Naive B cell (primary cell): Measurements from ENCODE around the gene MICAL3. TPM values are rescaled to one million over a fixed set of nuclear protein-coding genes. Genes with fewer than 3 reads are reported as not detected.

Experiments
- ATAC-seq, 2 donors: fragments of 150-1000 bp; cut with Tn5 transposase; 2 replicates each; pipeline ENCODE4 v1.10.0; 2021; ENCODE audit warnings: low read depth in 2 of 2, mild to moderate bottlenecking in 2 of 2, moderate library complexity in 2 of 2
- DNase-seq: peaks from one replicate; pipeline ENCODE4 v3.0.0; 2022
- H3K27ac Mint-ChIP-seq, 6 donors: one replicate each; pipeline ENCODE4 v1.8.0; 2020 to 2022; ENCODE audit warnings: mild to moderate bottlenecking in 6 of 6, mixed read lengths in 6 of 6, moderate library complexity in 5 of 6, inconsistent platforms in 2 of 6
- H3K27me3 Mint-ChIP-seq, 3 donors: one replicate each; pipeline ENCODE4 v1.8.0; 2021 to 2022; ENCODE audit warnings: mixed read lengths in 3 of 3, mild to moderate bottlenecking in 1 of 3
- H3K36me3 Mint-ChIP-seq, 2 donors: one replicate each; pipeline ENCODE4 v1.8.0; 2020 to 2022; ENCODE audit warnings: mixed read lengths in 2 of 2, inconsistent platforms in 1 of 2, mild to moderate bottlenecking in 1 of 2
- H3K4me1 Mint-ChIP-seq, 3 donors: one replicate each; pipeline ENCODE4 v1.8.0; 2020 to 2022; ENCODE audit warnings: mixed read lengths in 3 of 3, inconsistent platforms in 1 of 3, mild to moderate bottlenecking in 1 of 3, moderate library complexity in 1 of 3
- H3K4me3 Mint-ChIP-seq, 8 donors: one replicate each; pipeline ENCODE4 v1.8.0; 2020 to 2022; ENCODE audit warnings: mild to moderate bottlenecking in 8 of 8, mixed read lengths in 8 of 8, moderate library complexity in 8 of 8, inconsistent platforms in 2 of 8
- H3K9me3 Mint-ChIP-seq, 7 donors: one replicate each; pipeline ENCODE4 v1.8.0; 2020 to 2022; ENCODE audit warnings: mixed read lengths in 7 of 7, mild to moderate bottlenecking in 5 of 7, inconsistent platforms in 2 of 7, moderate library complexity in 1 of 7
- polyA plus RNA-seq, 6 donors: library from polyadenylated mRNA; unstranded; fragments of 300-500 nt; fragmentation: Illumina TruSeq; gene quantifications; one replicate each; pipeline ENCODE4 v1.2.3, GENCODE V29; 2021; ENCODE audit warnings: low read depth in 6 of 6

MICAL3 gene
- polyA plus RNA-seq, 6 donors from 2014 or later, result 10.9 to 28.0 (median 15.6) TPM

DNA sequence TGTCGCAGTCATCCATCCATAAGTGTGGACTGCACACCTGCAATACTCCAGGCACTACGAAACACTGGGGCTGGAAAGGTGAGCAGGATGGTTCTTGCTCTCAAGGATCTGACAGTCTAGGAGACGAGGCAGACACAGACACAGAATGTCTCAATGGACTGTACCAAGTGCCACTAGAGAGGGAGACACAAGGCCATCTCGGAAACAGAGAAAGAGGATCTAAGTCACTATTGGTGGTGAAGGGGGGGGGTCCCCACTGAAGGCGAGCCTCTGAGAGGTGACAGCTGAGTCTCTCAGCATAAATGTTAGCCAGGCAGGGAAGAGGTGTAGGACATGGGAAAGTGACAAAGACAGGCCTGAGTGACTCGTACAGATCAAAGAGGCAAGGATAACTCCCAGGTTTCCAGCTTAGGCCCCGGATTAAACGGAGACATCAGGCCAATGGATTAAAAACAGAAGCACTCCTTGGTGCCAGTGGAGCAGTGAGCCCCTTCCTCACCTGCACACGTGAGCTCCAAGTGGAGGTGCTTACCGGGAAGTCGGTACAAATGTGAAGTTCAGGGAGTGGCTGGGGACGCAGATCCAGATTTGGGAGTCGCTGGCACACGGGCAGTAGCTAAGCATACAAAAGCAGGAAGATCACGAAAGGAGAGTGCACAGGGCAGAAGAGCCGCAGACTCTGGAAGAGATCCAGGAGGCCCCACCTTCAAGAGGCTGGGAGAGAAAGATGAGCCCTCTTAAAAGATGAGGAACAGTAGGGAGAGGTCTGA is 117.2 kb downstream of the MICAL3 start:
- peak overlapping the region in 3 of 6 donors; percentile 10 to 93 (median 67) for H3K27ac Mint-ChIP-seq
- no peak overlapping the region for H3K4me3 Mint-ChIP-seq
- peaks cover 0 to 5% of the 10 kb centered on the region in 2 donors for H3K36me3 Mint-ChIP-seq
- no peak for ATAC-seq
- no peaks in the 10 kb centered on the region for H3K9me3 Mint-ChIP-seq
- H3K4me1 Mint-ChIP-seq, result peaks cover 29 to 49% (median 41%) of the 10 kb centered on the region in 3 donors
- H3K27me3 Mint-ChIP-seq, result no peaks in the 10 kb centered on the region
- no peak for DNase-seq

DNA sequence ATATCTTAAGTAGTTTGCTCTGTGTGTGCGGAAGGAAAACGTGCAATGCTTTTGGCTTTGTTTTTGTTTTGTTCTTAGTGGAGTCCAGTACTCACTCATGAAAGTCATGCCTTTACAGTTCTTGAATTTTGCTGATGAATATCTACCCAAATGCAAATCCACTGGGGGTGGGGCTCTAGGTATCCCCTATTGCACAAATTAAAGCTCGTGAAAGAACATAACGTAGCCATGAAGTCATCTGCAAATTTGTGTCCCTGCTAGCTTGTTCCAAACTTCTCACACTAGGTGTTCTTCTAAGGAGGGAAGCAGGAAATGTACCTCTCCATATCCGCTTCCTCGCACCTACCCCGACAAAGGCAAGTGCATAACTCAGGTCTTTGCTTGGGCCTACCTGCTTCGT is 118.9 kb downstream of the MICAL3 start:
- DNase-seq, result no peak
- Mint-ChIP-seq H3K4me3 (no peak overlapping the region), H3K27ac (peak overlapping the region in 1 of 6 donors; percentile 72), H3K27me3 (no peaks in the 10 kb centered on the region), H3K4me1 (peaks cover 21 to 35% (median 24%) of the 10 kb centered on the region in 3 donors), H3K9me3 (no peaks in the 10 kb centered on the region), H3K36me3 (peaks cover 5 to 6% of the 10 kb centered on the region in 2 donors)
- no peak for ATAC-seq

DNA sequence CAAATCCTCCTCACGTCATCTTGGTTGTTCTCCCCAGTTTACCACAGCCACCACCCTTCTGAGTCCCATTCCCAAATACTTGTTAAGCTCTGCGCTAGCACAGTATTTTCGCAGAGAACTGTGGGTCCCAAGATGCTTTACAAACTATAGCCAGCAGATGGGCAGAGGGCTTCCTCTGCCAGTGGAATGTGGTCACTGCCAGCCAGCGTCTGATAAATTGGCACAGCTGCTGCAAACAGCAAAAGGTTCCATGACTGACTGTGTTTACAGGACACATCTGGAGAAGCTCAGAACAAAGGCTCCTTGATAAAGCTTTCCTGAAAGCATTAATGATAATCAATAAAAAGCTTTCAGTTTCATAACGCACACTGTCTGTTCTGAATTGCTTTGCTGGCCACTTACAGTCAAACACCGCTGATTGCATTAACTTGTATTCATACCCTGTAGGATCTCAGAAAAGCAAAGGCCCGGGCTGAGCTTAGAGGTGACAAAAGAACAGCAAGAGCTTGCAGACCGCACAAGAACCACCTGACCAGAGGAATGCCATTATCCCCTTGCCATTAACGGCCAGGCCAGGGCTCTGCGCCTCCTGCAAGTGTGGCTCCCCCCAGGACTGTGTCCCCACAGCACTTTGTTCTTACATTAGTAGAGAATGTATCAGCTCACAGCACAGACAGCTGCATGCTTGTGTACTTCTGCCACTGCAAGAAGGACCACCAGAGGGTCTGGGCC is 120.6 kb downstream of the MICAL3 start:
- Mint-ChIP-seq H3K36me3 (peaks cover 17 to 20% of the 10 kb centered on the region in 2 donors), H3K27ac (peak overlapping the region in 2 of 6 donors; percentile 26 to 54), H3K27me3 (no peaks in the 10 kb centered on the region), H3K9me3 (no peaks in the 10 kb centered on the region), H3K4me1 (peaks cover 18 to 29% (median 23%) of the 10 kb centered on the region in 3 donors), H3K4me3 (no peak overlapping the region)
- ATAC-seq (no peak), DNase-seq (no peak)

DNA sequence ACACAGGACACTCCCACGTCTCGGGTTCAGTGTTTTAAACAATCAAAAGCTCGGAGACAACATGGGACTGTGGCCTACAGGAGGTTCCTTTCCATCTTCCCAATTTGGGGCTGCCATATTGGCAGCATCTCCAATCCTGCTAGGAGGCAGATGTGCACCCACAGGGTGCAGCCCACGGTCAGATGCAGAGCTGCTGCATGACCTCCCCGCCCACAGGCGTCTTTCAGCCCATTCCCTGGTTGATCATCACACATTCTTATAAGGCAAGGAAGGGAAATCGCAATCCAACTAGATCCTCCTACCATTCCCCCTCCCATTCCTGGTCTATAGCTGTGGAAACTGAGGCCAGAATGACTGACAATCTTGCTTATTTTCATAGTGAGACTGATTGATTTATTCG is 121.4 kb downstream of the MICAL3 start:
- H3K9me3 Mint-ChIP-seq, result no peaks in the 10 kb centered on the region
- H3K4me3 Mint-ChIP-seq, result no peak overlapping the region
- peak overlapping the region in 1 of 6 donors; percentile 72 for H3K27ac Mint-ChIP-seq
- no peak for ATAC-seq
- peaks cover 18 to 31% (median 19%) of the 10 kb centered on the region in 3 donors for H3K4me1 Mint-ChIP-seq
- DNase-seq, result no peak
- H3K27me3 Mint-ChIP-seq, result no peaks in the 10 kb centered on the region
- peaks cover 19 to 22% of the 10 kb centered on the region in 2 donors for H3K36me3 Mint-ChIP-seq

DNA sequence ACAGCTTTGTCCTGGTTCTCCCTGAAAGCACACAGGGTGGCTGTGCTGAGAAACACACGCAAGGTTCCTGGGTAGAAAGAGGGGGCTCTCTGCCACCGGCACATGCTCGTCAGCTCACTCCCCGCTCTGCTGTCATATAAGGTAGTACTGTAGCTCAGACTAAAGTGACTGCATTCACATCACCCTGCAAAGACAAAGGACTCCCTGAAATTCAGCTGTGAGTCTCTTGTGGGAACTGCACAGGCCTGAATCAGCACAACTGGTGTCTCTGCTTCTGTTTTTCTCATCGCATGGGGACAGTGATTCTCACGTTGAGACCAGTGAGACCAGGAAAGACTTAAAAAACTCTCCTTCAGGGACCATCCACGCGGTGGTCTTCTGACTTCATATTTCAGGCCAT is 126.0 kb downstream of the MICAL3 start:
- DNase-seq (no peak), ATAC-seq (no peak)
- H3K4me1 Mint-ChIP-seq, result peaks cover 7 to 12% (median 7%) of the 10 kb centered on the region in 3 donors
- peaks cover 25 to 29% of the 10 kb centered on the region in 2 donors for H3K36me3 Mint-ChIP-seq
- H3K27me3 Mint-ChIP-seq, result no peaks in the 10 kb centered on the region
- H3K9me3 Mint-ChIP-seq, result no peaks in the 10 kb centered on the region
- H3K27ac Mint-ChIP-seq, result peak overlapping the region in 2 of 6 donors; percentile 67 to 91
- H3K4me3 Mint-ChIP-seq, result no peak overlapping the region

DNA sequence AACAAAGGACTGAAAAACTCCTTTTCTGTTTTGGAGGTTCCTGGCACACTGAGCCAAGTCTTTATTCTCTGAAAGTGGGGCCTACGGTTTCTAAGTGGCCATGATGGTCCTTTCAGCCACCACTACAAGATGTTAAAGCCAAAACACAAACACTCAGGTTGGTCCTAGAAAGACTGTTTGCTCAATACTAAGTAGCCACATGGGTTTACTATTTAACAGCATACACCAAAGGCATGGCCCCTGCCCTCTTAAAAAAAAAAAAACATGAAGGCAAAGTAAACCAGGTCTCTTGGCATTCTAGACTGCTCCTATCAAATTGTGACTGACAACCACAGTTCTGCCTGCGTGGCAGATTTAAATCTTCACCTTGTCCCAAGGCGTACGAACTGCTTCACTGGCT is 126.5 kb downstream of the MICAL3 start:
- H3K27ac Mint-ChIP-seq, result peak overlapping the region in 1 of 6 donors; percentile 10
- no peak overlapping the region for H3K4me3 Mint-ChIP-seq
- no peak for ATAC-seq
- peaks cover 7 to 10% (median 8%) of the 10 kb centered on the region in 3 donors for H3K4me1 Mint-ChIP-seq
- no peak for DNase-seq
- H3K9me3 Mint-ChIP-seq, result no peaks in the 10 kb centered on the region
- H3K27me3 Mint-ChIP-seq, result no peaks in the 10 kb centered on the region
- peaks cover 25 to 34% of the 10 kb centered on the region in 2 donors for H3K36me3 Mint-ChIP-seq

DNA sequence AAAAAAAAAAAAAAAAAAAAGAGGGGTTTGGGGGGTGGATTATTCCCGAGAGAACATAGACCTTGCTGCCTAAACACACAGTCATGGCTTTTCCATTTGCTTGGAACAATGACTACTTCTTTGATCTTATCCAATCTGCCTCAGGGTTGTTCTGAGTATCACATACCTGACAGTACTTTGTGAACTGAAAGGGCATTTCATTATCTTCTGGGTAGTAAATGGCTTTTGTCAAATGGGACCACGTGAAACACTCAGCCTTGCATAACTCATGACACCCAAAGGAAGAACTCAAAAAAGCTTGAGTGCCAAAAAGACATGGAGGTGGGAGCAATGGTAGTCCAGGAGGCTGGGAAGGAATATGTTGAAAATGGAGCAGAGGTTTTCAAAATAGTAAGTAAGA is 126.9 kb downstream of the MICAL3 start:
- Mint-ChIP-seq H3K4me3 (no peak overlapping the region), H3K27me3 (no peaks in the 10 kb centered on the region), H3K27ac (peak overlapping the region in 3 of 6 donors; percentile 6 to 58 (median 56)), H3K4me1 (peaks cover 6 to 12% (median 9%) of the 10 kb centered on the region in 3 donors), H3K36me3 (peaks cover 25 to 38% of the 10 kb centered on the region in 2 donors), H3K9me3 (no peaks in the 10 kb centered on the region)
- no peak for ATAC-seq
- DNase-seq, result no peak

DNA sequence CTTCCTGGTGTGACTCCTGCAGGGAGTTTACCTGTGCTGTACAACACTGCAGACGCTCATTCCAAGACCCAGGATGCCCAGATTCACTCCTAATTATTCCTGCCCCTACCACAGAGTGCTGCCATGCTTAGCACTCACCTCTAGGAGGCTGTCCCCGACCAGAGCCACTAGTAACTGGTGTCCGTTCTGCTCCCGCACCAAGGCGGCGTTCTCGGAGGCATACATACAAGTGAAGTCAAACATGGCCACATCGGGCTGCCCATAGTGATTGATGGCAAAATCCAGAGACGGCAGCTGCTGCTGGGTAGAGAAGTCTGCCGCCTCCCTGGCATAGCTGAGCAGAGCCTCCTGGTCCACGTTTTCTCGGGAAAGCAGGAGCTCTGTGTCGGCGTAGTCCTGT is 127.8 kb downstream of the MICAL3 start:
- H3K36me3 Mint-ChIP-seq, result peaks cover 25 to 39% of the 10 kb centered on the region in 2 donors
- H3K4me1 Mint-ChIP-seq, result peaks cover 6 to 12% (median 9%) of the 10 kb centered on the region in 3 donors
- H3K27ac Mint-ChIP-seq, result peak overlapping the region in 4 of 6 donors; percentile 32 to 82 (median 76)
- ATAC-seq (no peak), DNase-seq (no peak)
- peak overlapping the region in 1 of 8 donors; percentile 64 for H3K4me3 Mint-ChIP-seq
- no peaks in the 10 kb centered on the region for H3K27me3 Mint-ChIP-seq
- no peaks in the 10 kb centered on the region for H3K9me3 Mint-ChIP-seq

DNA sequence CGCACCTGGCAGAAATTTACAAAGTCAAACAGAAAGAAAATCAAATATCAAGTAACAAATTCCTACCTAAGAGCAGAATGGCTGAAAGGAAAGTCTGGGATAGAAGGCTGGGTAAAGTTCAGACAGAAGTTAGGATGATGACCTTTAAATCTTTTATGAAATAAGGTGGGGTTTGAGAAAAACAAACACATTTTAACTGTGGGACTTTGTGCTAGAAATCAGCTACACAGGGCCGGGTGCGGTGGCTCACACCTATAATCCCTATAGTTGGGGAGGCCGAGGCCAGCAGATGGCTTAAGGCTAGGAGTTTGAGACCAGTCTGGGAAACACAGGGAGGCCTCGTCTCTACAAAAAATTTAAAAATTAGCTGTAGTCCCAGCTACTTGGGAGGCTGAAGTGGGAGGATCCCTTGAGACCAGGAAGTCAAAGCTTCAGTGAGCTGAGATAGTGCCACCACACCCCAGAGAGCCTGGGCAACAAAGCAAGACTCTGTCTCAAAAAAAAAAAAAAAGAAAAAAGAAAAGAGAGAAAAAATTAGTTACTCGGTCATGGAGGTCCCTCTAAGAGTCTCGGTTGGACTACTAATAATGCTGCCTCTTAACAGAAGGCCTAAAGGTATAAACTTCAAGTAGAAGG is 130.3 kb downstream of the MICAL3 start:
- DNase-seq (no peak), ATAC-seq (no peak)
- H3K9me3 Mint-ChIP-seq, result no peaks in the 10 kb centered on the region
- H3K36me3 Mint-ChIP-seq, result peaks cover 18 to 25% of the 10 kb centered on the region in 2 donors
- no peak overlapping the region for H3K4me3 Mint-ChIP-seq
- H3K27ac Mint-ChIP-seq, result peak overlapping the region in 5 of 6 donors; percentile 6 to 89 (median 60)
- H3K4me1 Mint-ChIP-seq, result peaks cover 5 to 11% (median 8%) of the 10 kb centered on the region in 3 donors
- H3K27me3 Mint-ChIP-seq, result no peaks in the 10 kb centered on the region

DNA sequence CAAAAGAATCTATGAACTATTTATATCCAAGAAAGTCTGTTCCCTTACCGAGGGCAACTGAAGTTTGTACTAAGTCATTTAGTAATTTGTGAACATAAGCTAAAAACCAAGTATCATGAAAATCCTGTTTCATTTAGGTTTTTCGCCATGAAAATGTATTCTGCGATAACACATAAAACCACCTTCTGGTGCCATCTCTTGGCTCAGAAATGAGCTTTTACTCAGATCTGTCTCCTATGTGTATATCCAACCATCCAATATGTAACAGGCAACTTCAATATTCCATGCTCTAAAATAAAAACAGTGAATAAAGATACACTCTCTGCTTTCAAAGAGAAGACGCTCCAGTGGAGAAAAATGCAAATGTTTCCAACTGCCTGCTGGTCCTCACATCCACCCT is 132.0 kb downstream of the MICAL3 start:
- no peaks in the 10 kb centered on the region for H3K27me3 Mint-ChIP-seq
- peaks cover 18 to 33% of the 10 kb centered on the region in 2 donors for H3K36me3 Mint-ChIP-seq
- no peak overlapping the region for H3K4me3 Mint-ChIP-seq
- H3K4me1 Mint-ChIP-seq, result peaks cover 0 to 12% (median 5%) of the 10 kb centered on the region in 3 donors
- DNase-seq (no peak), ATAC-seq (no peak)
- H3K9me3 Mint-ChIP-seq, result no peaks in the 10 kb centered on the region
- peak overlapping the region in 2 of 6 donors; percentile 17 to 92 for H3K27ac Mint-ChIP-seq

DNA sequence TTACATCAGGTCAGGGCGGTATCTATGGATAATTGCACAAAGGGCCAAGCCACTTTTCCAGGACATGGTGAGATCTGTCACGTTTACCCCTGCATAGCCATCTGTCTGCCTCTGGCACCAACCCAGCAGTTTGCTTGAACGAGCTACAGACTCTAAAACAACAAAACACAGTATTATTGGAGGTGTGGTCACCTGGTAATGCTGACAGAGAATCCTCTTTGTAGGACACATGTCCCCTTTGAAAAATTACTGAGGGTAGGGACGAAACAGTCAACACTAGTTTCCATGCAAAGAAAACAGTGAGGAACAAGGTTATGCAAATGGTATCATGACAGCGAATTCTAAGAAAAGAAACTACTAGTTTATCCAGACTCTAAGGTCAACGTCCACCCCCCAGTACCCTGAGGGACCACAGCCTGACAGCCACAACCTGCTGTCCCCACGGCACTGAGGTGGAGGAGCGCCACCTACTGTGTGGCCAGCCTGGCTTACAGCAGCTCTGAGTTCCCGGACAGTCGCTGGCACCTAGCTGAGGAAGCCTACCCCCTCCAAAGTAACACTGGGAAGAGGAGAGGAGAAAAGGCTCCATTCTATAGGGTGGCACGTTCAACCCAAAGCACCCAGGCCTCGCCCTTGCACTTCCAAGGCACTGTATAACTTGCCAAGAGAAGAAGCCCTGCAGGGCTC is 132.7 kb downstream of the MICAL3 start:
- ATAC-seq, result no peak
- peaks cover 17 to 35% of the 10 kb centered on the region in 2 donors for H3K36me3 Mint-ChIP-seq
- DNase-seq, result no peak

DNA sequence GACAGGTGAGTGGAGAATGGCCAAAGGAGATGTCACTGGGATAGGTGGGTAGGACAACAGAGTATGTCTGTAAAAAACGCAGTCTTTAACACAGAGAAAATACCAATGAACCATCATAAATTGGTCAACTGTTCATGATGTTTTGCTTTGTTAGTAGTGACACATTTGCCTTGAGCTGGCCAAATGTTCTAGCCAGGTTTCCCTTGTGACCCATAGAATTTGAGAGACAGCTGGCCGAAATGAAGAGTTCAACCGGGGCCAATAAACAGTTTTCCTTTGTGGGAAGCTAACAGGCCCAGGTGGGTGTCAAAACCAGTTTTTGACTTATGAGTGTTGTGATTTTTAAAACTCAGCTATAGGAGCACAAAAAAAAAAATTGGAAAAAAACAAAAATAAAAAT is 133.5 kb downstream of the MICAL3 start:
- no peak for ATAC-seq
- H3K4me1 Mint-ChIP-seq, result peaks cover 0 to 9% (median 5%) of the 10 kb centered on the region in 3 donors

More for the DNA sequence above, 132.7 kb downstream of the MICAL3 start:
- peaks cover 0 to 11% (median 5%) of the 10 kb centered on the region in 3 donors for H3K4me1 Mint-ChIP-seq
- no peak overlapping the region for H3K4me3 Mint-ChIP-seq
- no peaks in the 10 kb centered on the region for H3K9me3 Mint-ChIP-seq
- H3K27me3 Mint-ChIP-seq, result no peaks in the 10 kb centered on the region
- peak overlapping the region in 2 of 6 donors; percentile 33 to 59 for H3K27ac Mint-ChIP-seq

DNA sequence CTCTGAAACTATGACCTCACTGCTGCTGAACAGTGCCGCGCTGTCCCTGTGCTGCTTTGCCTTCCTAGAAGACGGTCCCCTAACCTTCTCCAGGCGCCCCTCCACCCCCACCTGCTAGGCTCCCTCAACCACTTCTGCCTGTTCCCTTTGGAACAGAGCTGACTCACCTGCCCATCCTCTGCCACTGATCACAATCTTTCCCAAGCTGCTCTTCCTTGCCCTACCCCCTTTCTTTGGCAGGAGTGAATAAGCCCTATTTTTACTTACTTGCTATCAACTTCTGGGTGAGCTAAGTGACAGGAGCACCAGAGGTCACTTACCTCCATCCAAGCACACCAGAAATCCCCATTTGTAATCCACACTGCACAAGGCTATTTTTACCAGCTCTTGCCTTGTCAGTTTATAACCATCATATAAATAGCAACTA is 134.1 kb downstream of the MICAL3 start:
- peaks cover 14 to 40% of the 10 kb centered on the region in 2 donors for H3K36me3 Mint-ChIP-seq

More for the DNA sequence above, 133.5 kb downstream of the MICAL3 start:
- Mint-ChIP-seq H3K27ac (peak overlapping the region in 5 of 6 donors; percentile 33 to 74 (median 46)), H3K9me3 (no peaks in the 10 kb centered on the region), H3K36me3 (peaks cover 17 to 38% of the 10 kb centered on the region in 2 donors), H3K27me3 (no peaks in the 10 kb centered on the region), H3K4me3 (no peak overlapping the region)
- no peak for DNase-seq

More for the DNA sequence above, 134.1 kb downstream of the MICAL3 start:
- DNase-seq (no peak), ATAC-seq (no peak)
- Mint-ChIP-seq H3K27ac (peak overlapping the region in 4 of 6 donors; percentile 43 to 86 (median 60)), H3K9me3 (no peaks in the 10 kb centered on the region), H3K4me3 (no peak overlapping the region), H3K27me3 (no peaks in the 10 kb centered on the region), H3K4me1 (peaks cover 0 to 9% (median 5%) of the 10 kb centered on the region in 3 donors)
